ENCODE measurements around the gene ARID4B. TPM values are rescaled to one million over a fixed set of nuclear protein-coding genes. Genes with fewer than 3 reads are reported as not detected.
A peak's percentile ranks its signal among the peaks of the same experiment; 100 is the strongest.

The ARID4B gene
- total and polyA plus RNA-seq, 2 donors (not counting 3 experiments of a cell fraction or from before 2014, with no cell fraction given): 6.7 to 40.7 TPM

DNA sequence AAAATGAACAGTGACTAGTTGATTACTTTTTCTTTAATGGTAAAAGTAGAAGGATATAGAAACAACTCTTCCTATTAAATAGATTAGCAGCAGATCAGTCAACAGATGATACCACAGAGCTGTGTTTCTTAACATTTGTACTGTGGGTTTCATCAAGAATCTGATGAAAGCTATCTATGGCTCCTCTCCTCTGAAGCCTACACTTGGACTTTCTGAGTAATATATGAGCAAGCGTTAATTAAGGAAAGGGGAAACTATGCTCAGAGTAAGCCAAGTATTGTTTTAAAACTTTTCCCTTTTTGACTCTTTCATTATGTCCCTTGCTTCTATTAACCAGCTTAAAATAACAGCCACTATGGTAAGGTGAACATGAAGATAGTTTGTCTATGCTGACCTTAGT is 10.8 kb downstream of the ARID4B start:
- DNase-seq (ENCODE audit: low read depth, low spot score) (peak; percentile 36), FAIRE-seq (no peak)
- BruUV-seq (replicated peaks): no TSS peak
- dilution Hi-C loops (cut with MboI; ENCODE audit: extremely low pct_ligation_motif_present, low sequenced_read_pairs) (no loop called here), intact Hi-C loops (cut with micrococcal nuclease) (no loop called here)
- Histone ChIP-seq H3K27ac (ENCODE audit: insufficient read depth, low read depth, low read length) (no peak overlapping the region), H3K27me3 (ENCODE audit: control insufficient read depth in 2 of 2, insufficient read depth in 2 of 2, low read length in 2 of 2) (no peaks in the 10 kb centered on the region), H3K36me3 (ENCODE audit: control insufficient read depth in 2 of 2, extremely low read depth in 1 of 2, insufficient read depth in 2 of 2, low read length in 2 of 2) (peaks cover 2% of the 10 kb centered on the region in 2 experiments), H4K20me1 (replicated peaks; ENCODE audit: control insufficient read depth, extremely low read depth, insufficient read depth, low read length) (peaks cover 11% of the 10 kb centered on the region), H3K9me1 (replicated peaks; ENCODE audit: control insufficient read depth, extremely low read depth, insufficient read depth, low read length) (no peaks in the 10 kb centered on the region), H3K4me2 (ENCODE audit: insufficient read depth, low read length) (peak overlapping the region; percentile 17), H2AFZ (ENCODE audit: low read depth, low read length) (no peak overlapping the region), H3K9me3 (replicated peaks; ENCODE audit: control insufficient read depth, insufficient read depth, low read length) (no peaks in the 10 kb centered on the region), H3K79me2 (ENCODE audit: control insufficient read depth, insufficient read depth, low read length) (peaks cover 94% of the 10 kb centered on the region), H3K9ac (replicated peaks; ENCODE audit: extremely low read depth, insufficient read depth, low read length) (no peak overlapping the region), H3K4me3 (replicated peaks in 1 of 3; ENCODE audit: insufficient read depth in 1 of 3, low read depth in 1 of 3, low read length in 3 of 3) (no peak overlapping the region), H3K4me1 (ENCODE audit: control insufficient read depth, extremely low read depth, insufficient read depth, low read length) (peaks cover 2% of the 10 kb centered on the region)
- ChIA-PET POLR2A (no interaction called here), CTCF (interaction anchor here (1.7 to 1.8 kb wide), 2 partner anchors 9 to 99 kb away, joined by 5 to 7 read pairs; no protein-coding TSS in a partner anchor)
- TF ChIP-seq POLR2A (IDR thresholded peaks at IDR 0.05; ENCODE audit: low read depth, low read length) (no peak), EZH2 (IDR thresholded peaks at IDR 0.05; ENCODE audit: borderline replicate concordance, low read depth, low read length, severe bottlenecking) (no peak)
- TF ChIP-seq, protein P1, sequence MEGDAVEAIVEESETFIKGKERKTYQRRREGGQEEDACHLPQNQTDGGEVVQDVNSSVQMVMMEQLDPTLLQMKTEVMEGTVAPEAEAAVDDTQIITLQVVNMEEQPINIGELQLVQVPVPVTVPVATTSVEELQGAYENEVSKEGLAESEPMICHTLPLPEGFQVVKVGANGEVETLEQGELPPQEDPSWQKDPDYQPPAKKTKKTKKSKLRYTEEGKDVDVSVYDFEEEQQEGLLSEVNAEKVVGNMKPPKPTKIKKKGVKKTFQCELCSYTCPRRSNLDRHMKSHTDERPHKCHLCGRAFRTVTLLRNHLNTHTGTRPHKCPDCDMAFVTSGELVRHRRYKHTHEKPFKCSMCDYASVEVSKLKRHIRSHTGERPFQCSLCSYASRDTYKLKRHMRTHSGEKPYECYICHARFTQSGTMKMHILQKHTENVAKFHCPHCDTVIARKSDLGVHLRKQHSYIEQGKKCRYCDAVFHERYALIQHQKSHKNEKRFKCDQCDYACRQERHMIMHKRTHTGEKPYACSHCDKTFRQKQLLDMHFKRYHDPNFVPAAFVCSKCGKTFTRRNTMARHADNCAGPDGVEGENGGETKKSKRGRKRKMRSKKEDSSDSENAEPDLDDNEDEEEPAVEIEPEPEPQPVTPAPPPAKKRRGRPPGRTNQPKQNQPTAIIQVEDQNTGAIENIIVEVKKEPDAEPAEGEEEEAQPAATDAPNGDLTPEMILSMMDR (IDR thresholded peaks at IDR 0.05; ENCODE audit: extremely low read depth in 1 of 2, insufficient read depth in 1 of 2, low read depth in 1 of 2, low read length in 2 of 2): no peak

DNA sequence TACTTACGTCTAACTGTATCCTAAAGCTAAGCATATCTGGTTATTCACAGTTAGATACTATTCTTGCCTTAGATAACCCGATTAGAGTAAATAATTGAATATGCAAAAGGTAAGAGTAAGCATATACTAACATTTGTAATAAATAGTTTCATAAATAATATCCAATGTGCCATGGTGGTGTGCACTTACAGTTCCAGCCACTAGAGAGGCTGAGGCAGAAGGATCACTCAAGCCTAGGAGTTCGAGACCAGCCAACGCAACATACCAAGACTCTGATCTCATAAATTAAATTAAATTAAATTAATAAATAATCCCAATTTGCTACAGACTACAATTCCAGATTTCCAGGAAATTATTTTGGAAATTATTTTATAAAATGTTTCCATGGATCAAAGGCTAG is 12.2 kb downstream of the ARID4B start:
- peaks cover 0 to 2% of the 10 kb centered on the region in 2 experiments for H3K36me3 ChIP-seq (ENCODE audit: control insufficient read depth in 2 of 2, extremely low read depth in 1 of 2, insufficient read depth in 2 of 2, low read length in 2 of 2)
- no peak for FAIRE-seq
- dilution Hi-C loops (cut with MboI; ENCODE audit: extremely low pct_ligation_motif_present, low sequenced_read_pairs): no loop called here
- no peak overlapping the region for H3K4me3 ChIP-seq (replicated peaks in 1 of 3; ENCODE audit: insufficient read depth in 1 of 3, low read depth in 1 of 3, low read length in 3 of 3)
- CTCF ChIA-PET: interaction anchor here (1.4 kb wide), 1 partner anchor 11 kb away, joined by 4 read pairs; no protein-coding TSS in a partner anchor
- H2AFZ ChIP-seq (ENCODE audit: low read depth, low read length): no peak overlapping the region
- H3K9me1 ChIP-seq (replicated peaks; ENCODE audit: control insufficient read depth, extremely low read depth, insufficient read depth, low read length): no peaks in the 10 kb centered on the region
- H3K9ac ChIP-seq (replicated peaks; ENCODE audit: extremely low read depth, insufficient read depth, low read length): no peak overlapping the region
- POLR2A ChIA-PET: no interaction called here
- peaks cover 94% of the 10 kb centered on the region for H3K79me2 ChIP-seq (ENCODE audit: control insufficient read depth, insufficient read depth, low read length)
- no peaks in the 10 kb centered on the region for H3K9me3 ChIP-seq (replicated peaks; ENCODE audit: control insufficient read depth, insufficient read depth, low read length)
- no peak overlapping the region for H3K27ac ChIP-seq (ENCODE audit: insufficient read depth, low read depth, low read length)
- H3K4me2 ChIP-seq (ENCODE audit: insufficient read depth, low read length): no peak overlapping the region
- intact Hi-C loops (cut with micrococcal nuclease): loop anchor here (2.0 kb wide), 1 partner anchor 27 kb away; no protein-coding TSS in a partner anchor
- no peak for DNase-seq (ENCODE audit: low read depth, low spot score)
- no peaks in the 10 kb centered on the region for H3K27me3 ChIP-seq (ENCODE audit: control insufficient read depth in 2 of 2, insufficient read depth in 2 of 2, low read length in 2 of 2)
- H3K4me1 ChIP-seq (ENCODE audit: control insufficient read depth, extremely low read depth, insufficient read depth, low read length): peaks cover 2% of the 10 kb centered on the region
- TF ChIP-seq JUN (IDR thresholded peaks at IDR 0.05; ENCODE audit: borderline replicate concordance, insufficient read depth, insufficient read length, low read depth) (no peak), EZH2 (IDR thresholded peaks at IDR 0.05; ENCODE audit: borderline replicate concordance, low read depth, low read length, severe bottlenecking) (no peak), MYC (IDR thresholded peaks at IDR 0.05; ENCODE audit: low read depth, low read length) (no peak), POLR2AphosphoS5 (IDR thresholded peaks at IDR 0.05; ENCODE audit: insufficient read depth, low read depth, low read length) (no peak), POLR2A (IDR thresholded peaks at IDR 0.05; ENCODE audit: low read depth, low read length) (no peak)
- TF ChIP-seq, protein P1 (IDR thresholded peaks at IDR 0.05; ENCODE audit: extremely low read depth in 1 of 2, insufficient read depth in 1 of 2, low read depth in 1 of 2, low read length in 2 of 2): no peak
- TF ChIP-seq, protein P2, sequence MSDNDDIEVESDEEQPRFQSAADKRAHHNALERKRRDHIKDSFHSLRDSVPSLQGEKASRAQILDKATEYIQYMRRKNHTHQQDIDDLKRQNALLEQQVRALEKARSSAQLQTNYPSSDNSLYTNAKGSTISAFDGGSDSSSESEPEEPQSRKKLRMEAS (IDR thresholded peaks at IDR 0.05; ENCODE audit: insufficient read depth, insufficient read length): no peak
- peaks cover 8% of the 10 kb centered on the region for H4K20me1 ChIP-seq (replicated peaks; ENCODE audit: control insufficient read depth, extremely low read depth, insufficient read depth, low read length)
- no TSS peak for BruUV-seq (replicated peaks)
